SKM-1 (cell line): ENCODE measurements around the gene GSX1.
"Not testable (repeated sequence)": the region's sequence is repeated elsewhere in the genome, so short reads cannot be mapped to it uniquely, and the experiment has no call there.

Source experiments
- DNase-seq: peaks from one replicate; lab custom pipeline; 2025; ENCODE audit not compliant: unreplicated experiment; lab: John Stamatoyannopoulos, UW

The GSX1 gene

DNA sequence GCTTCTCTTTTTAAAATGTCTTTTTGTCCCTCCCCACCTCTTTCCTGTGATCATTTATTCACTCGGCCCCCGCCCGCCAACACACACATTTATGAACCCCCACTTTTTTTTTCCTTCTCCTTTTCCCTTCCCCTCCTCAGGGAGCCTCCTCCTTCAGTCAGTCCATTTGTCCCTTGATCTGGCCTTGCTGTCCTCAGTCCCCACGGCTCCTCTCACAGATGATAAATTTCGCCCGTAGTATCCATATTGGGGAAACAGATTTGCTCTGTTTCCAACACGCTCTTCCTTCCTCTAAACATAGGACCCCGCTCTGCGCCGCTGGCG lies 2.0 kb downstream of the GSX1 start:
- no peak for DNase-seq

DNA sequence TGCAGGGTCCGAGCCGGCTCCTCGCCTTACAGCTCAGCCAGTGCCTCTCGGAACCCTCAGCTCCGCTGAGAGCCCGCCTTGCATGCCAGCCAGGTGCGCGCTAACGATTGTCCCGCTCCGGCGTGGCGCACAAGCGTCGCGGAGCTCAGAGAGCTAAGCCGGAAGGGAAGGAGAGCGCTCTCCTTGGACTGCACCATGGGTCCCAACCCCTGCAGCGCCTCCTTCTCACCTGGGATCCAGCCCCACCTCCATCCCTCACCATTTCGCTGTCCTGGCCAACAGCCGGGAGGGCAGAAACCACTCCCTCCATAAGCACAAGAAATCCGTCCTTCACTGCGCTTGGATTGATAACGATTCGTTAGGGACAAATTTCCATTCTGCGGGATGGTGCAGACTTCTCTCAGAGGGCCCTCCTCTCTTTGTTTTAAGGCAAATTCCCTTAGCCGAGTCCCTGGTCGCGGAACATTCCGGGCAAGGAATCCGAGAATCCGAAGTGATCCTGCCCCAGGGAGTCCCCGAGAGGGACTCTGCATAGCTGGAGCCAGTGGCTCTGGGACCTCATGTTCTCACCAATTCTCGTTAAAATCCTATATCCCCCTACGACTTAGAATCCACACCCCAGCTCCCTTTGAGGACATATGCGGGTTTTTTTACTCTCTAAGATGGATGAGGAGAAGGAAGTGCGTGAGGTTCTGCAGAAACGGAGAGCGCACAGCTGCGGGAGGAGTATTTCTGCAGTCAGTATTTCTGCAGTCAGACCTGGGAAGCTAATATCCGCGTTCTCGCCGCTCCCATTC lies 2.8 kb downstream of the GSX1 start:
- no peak for DNase-seq

DNA sequence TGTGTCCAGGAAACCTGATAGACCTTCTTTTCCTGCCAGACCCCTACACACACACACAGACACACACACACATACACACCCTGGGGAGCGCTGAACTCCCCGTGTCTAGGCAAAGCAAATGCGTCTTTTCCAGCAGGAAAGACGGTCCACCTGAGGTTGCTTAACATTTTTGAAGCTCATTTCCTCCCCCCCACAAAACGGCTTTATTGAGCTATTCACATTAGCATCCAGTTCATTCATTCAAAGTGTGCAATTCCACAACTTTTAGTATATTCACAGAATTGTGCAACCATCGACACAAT lies 3.4 kb downstream of the GSX1 start:
- no peak for DNase-seq

DNA sequence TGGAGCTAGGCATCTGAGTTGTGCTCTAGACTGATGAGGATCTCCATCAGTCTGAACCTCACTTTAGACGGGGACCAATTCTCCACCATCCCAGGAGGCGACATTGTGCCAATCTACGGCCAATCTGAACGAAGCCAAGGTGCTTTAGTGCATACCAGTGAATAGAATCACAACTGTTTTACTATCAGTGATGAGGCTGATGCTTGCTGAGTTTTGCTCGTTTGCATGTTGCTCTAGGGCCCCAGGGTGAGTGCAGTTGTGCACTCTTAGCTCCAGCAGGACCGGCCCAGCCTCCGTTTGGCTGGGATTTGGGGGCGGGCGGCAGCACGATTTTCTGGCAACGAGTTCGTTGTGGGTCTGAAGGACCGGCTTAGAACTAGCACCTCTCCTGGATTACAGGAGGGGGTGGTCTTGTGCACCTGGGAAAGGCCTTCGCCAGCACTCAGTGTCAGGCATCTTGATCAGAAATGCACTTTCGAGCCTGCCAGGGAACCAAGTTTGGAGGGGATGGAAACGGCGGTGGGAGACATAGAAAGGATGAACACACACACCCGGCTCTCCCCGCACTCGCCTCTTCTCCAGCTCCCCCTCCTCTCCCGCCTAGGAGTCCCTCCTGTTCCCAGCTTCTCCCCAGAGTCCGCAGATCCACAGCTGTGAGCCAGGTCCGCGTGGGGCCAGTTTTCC lies 4.4 kb downstream of the GSX1 start:
- DNase-seq: no peak

DNA sequence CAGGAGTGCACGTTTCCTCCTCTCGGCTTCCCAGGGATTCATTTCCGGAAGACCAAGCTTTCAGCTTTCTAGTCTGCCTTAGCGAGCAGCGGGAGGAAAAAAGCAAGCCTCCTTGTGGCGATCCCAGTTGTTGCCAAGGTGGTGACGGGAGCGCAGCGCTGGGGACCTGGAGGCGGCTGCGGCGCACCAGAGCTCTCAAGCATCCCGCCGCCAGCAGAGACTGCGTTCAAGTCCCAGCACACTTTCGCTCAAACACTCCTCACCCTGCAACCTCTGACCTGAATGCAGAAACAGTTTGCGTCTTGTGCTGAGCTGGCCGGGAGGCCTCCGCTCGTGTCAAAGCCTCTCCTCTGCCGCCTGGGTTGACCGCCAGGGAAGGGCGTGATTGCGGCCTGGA lies 4.9 kb downstream of the GSX1 start:
- DNase-seq: no peak

DNA sequence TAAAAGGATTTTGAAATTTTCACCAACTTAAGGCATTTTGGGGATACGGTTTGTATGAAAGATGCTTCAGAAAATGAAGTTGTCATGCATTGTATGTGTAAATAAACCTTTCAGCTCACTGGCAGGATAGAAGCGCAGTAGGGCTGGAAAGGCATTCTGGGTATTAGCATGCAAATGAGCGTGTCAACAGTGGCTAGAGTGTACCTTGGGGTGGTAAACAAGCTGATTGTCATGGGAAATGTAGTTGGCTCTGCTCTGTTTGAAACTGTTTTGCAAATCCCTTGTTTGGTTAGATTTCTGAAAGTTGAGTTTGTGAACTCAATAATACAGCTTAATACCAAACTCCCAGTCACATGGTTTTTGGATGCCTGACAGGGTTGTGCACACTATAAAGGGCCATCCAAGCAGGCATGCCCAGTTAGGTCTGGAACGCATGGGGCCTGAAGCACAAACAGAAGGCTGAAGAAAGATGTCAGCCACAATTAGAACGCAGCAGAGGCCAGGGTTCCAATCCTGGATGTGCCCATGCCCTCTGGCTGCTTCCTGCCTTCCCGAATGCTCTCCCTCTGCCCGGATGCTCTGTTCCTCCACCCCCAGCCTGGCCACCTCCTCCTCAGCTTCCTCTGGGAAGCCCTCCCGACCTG lies 14.6 kb downstream of the GSX1 start:
- DNase-seq: no peak

DNA sequence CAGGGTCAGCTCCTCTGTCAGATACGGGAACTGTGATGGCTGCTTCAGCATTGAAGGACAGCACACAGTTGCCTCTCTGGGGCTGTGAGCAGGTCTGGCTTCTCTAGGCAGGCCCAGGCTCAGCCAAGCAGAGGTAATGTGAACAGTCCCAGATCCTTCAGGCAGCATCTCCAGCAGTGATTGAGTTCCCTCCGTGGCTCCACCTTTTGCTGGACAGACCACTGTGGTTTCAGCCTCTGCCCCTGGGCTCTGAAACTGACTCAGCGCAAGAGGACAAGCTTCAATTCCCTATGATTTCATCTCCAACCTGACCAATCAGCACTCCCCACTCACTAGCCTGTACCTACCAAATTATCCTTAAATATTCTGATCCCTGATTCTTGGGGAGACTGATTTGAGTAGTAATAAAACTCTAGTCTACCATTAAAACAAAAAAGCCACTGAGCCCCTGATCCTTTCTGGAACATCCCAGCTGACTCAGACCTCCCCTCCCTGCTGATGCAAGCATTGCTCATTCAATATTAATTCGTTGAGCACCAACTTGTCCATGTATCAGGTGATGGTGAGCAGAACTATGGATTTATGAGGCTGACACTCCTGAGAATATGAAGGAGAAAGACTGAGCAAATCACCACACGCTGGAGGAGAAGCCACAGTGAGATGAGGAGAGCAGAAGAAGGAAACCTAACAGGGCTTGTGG lies 16.7 kb downstream of the GSX1 start:
- DNase-seq: no peak

DNA sequence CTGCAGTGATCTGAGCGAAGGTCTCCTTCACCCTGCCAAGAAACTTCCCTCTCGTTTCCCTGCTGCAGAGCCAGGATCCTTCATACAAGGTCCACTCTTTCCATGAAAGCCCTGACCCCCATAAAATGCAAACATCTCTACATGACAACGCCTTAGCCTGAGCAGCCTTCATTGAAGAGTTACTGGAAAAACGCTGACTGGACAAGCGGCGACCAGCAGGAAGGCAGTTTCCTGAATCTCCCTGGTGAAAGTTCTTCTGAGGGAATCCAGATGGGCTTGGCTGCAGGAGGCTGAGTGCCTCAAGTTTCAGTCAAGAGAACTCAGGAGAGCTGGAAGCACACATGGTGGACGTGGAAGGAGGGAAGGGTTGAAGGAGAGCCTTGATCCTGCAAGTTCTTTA lies 17.7 kb downstream of the GSX1 start:
- DNase-seq: no peak

DNA sequence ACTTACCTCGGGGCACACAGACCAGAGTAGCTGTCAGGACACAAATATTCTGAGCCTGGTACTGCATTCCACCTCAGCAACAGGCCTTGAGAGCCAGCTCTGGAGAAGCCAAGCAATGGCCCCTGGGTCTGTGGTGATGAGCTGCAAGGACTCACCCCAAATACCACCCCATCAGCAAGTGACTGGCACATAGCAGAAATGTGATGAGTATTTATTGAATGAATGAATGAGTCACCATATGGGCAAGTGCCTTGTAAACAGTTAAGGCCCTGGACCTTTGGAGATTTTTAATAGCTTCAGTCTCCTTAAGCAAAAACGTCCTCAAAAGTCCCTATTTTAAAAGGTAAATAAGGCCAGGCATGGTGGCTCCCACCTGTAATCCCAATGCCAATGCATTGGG lies 18.2 kb downstream of the GSX1 start:
- DNase-seq: no peak

DNA sequence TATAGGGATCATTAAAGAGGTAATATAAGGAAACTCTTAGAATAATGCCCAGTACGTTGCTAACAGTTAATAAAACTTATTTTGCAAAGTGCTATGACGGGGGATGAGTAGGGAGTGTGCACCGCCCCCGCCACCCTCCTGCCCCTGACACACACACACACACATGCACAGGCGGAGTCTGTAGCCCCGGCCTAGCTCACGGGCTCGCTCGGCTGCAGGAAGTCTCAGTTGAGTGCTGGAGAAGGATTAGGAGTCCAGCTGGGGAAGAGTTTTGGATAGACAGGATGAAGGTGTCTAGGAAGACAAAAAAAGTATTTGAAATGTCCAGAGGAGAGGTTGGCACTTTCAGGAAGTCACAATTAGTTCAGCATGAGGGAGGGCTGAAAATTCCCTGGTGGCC lies 21.5 kb downstream of the GSX1 start:
- DNase-seq: no peak

DNA sequence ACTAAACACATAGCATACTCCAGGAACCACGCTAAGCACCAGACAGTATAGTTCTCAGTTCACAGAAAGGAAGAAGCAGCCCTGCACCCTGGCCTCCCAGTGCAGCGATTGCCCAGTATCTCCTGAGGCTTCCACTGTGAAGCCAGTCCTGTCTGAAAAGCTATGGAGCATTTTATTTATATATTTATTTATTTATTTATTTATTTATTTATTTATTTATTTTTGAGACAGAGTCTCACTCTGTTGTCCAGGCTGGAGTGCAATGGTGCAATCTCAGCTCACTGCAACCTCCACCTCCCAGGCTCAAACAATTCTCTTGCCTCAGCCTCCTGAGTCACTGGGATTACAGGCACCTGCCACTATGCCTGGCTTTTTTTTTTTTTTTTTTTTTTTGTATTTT lies 25.5 kb downstream of the GSX1 start:
- not testable (repeated sequence) for DNase-seq

DNA sequence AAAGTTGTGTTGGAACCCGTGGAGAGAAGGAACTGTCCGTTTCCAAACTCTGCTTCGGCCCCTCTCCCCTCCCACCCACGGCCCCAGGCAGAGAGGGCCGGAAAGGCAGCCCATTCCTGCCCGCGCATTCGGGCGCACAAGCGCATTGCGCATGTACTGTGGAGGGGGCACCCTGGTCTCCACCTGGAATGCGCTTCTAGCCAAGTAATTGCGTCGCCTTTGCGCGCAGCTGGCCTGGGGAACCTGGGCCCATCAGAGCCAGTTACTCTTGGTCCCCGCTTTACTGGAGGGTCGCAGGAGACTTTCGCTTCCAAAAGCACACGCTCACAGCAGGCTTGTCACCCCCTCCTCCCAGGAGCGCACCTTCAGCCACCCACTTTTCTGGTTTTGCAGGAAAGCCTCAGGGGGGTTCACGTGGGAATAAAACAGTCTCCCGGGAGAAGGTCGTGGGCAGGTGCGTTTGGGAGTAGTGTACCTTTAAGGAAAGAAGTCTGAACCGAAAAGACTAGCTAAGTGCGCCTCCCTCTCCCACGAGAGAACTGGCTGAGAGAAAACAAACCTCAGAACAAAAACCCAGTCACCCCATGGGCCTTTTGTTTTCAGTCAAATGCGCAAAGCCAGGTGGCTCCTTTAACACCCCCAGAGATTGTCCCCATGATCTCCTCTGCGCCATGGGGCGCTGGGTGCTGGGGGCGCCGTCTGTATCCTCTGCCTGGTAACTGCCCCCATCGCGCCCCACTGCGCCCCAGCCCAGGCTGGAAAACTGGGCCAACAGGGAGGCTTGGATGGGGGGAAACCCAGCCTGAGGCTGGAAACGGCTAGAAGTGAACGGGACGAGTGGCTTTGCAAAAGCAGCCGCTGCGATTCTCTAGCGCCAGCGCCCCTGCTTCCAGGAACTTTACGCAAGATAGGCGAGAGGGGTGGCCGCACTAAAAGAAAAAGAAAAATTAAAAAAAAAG lies 28.5 kb downstream of the GSX1 start:
- DNase-seq: no peak

DNA sequence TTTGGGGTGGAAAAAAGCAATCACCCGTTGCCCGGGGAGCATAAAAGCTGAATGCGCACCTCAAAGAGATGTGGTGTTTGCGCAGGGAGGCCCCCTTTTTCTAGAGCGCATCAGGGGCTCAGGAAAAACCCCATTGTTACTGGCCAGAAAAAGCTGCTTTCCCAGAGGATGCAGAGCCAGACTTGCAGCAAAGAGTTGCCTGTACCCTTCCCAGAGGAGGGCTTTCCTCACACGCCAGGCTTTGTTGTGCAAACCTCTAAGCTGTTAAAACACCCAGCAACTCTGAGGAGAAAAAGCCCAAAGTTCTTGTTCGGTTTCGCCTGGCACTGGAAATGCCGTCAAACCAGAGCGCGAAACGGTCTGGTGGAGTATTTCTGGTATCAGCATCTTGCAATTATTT lies 29.3 kb downstream of the GSX1 start:
- no peak for DNase-seq

DNA sequence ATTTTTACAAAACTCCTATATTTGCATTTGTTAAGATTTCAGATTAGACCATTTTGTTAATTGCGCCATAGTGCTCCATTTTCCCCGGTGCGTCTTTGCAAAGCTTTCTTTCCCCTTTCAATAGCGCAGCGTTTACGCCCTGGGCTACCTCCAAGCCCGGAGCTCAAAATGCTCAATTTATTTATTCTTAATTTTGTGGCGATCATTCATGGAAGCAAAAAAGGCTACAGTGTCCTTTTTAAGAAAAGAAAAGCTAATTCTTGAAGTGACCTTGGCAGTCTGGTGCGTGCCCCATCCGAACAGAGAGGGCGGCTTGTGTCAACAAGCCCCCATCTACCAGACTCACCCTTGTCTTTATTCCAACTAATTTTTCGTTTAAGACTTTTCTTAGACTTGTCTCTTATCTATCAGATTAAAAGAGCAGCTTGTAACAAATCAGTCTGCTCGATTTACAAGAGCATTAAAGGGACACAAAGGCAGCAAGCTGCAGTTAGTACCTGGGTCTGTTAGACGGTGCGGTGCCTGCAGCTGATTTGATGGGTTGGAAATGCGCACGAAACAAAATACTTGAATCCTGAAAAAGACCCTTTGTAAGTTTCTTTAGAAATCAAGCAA lies 30.1 kb downstream of the GSX1 start:
- no peak for DNase-seq

DNA sequence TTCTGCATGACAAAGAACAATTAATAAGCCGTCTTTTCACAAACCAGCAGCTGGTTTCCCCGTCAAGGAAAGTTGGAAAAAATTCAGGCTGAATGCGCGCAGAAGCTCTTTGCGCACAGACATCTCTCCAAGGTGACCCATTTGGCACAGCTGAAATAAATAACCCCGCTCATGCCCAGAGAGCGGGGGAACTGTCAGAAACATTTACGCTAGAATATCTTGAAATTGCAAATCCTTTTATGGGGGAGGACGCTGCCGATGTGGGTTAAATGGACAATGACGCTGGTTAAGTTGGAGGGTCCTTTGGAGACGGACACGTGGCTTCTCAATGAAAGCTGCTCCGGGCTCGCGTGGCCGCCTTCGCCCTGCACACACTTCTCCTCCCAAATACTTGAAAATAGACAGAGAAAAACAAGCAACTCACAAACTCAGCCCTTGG lies 30.6 kb downstream of the GSX1 start:
- DNase-seq: no peak

DNA sequence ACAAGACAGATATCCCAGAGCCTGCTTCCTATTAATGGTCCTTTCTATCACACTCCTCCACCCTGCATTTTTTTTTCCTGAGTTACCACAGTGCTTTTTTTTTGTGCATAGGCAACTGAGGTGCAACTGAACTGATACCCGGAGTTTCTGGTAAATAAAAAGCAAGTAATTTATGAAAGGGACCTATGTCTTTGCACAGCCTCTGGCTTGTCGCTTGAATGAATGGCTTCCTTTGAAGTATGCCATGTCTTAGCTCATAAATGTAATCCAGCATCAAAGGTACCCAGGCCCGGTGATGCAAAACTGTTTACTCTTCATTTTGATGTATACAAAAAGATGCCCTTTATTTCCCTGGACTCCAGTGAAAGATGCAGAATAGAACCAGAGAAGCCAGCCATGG lies 31.8 kb downstream of the GSX1 start:
- no peak for DNase-seq

DNA sequence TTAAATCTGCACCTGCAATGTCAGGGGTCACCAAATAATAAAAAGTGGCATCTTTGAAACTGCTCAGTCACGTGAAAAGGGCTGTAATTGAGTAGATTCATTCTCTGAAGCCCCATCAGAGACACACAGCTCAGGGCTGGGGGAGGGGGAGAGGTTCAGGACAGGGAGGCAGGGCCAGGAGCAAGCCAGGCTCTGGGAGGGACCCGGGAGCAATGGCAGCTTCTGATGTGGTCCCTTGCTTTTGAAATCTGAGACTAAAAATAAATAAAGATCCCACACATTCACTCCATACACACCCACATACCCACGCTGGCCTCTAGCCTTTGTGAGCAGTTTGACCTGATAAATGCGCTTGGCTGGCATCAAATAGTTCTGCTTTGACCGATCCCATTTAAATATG lies 32.8 kb downstream of the GSX1 start:
- no peak for DNase-seq

DNA sequence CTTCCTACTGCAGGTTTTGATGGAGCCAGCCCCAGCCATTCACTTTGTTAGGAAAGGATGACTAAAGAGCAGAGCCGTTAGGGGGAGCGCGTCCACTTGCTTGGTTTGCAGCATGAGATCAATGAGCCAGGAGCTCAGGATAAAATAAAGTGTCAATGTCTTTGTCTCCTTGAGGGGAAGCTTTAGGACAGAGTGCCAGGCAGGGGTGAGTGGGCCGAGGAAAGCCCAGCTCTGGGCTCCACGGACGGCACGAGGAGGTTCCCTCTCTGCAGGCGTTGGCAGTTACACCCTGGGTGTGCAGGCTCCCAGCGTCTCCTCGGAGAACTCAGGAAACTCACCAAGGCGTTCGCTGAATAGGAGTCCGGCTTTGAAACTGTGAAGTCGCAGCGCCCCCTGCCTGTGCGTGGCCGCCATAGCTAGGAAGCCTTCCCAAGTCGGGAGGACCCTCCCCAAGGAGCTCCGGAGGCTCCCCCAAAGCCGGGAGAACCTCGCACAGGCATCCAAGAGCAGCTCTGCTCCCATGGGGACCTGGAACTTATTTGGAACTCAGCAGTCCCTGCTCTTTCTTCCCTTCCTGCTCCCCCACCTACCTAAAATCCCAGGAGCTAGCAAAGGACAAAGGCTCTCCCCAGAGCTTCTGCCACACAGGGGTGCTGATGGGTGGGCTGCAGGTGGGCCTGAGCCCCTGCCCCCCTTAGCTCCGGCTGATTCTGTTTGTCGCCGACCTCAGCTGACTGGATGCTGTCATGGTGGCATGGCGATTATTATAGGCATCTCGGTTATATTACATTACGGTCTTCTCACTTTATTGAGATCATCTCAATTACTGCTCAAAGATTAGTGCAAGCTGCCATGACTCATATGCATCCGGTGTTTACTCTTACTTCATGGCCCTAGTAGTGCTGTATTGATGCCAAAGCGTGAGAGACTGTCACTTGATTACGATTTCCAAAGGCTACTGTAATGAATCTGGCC lies 34.4 kb downstream of the GSX1 start:
- DNase-seq: peak; percentile 43

DNA sequence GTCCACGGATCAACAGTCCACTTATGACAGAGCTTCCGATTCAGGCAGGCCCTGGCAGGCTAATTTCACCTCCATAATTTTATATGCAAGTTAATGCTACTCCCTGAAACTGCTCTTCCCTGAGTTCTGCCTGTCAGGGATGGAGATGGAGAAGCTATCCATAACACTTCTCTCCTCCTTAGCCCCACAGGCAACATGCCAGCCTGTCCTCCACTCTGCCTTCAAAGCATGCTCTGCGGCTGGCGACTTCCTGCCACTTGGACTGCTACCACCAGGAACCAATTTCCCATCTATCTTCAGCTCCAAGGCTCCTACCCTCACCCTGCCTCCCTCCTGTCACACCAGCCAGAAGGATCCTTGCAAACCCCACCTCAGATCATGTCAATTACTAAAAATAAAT lies 35.4 kb downstream of the GSX1 start:
- no peak for DNase-seq
